Glutamatergic neuron (in vitro differentiated cells): Measurements from ENCODE around the gene SLC36A2. TPM values are rescaled to one million over a fixed set of nuclear protein-coding genes. Genes with fewer than 3 reads are reported as not detected.

Experiments
- DNase-seq: peaks from one replicate; pipeline ENCODE4 v3.0.0; 2022
- H3K27ac Mint-ChIP-seq: one replicate; pipeline ENCODE4 v1.8.0; 2020; ENCODE audit warnings: mild to moderate bottlenecking, mixed read lengths, inconsistent platforms; ENCODE audit not compliant: unreplicated experiment
- H3K27me3 Mint-ChIP-seq: one replicate; pipeline ENCODE4 v1.8.0; 2020; ENCODE audit warnings: mild to moderate bottlenecking, moderate library complexity, mixed read lengths, inconsistent platforms; ENCODE audit not compliant: unreplicated experiment
- H3K36me3 Mint-ChIP-seq: one replicate; pipeline ENCODE4 v1.8.0; 2020; ENCODE audit warnings: mild to moderate bottlenecking, mixed read lengths, inconsistent platforms; ENCODE audit not compliant: unreplicated experiment
- H3K4me1 Mint-ChIP-seq: one replicate; pipeline ENCODE4 v1.8.0; 2020; ENCODE audit warnings: mild to moderate bottlenecking, low read depth, mixed read lengths, inconsistent platforms; ENCODE audit not compliant: unreplicated experiment
- H3K4me3 Mint-ChIP-seq: one replicate; pipeline ENCODE4 v1.8.0; 2020; ENCODE audit warnings: mild to moderate bottlenecking, mixed read lengths, inconsistent platforms; ENCODE audit not compliant: unreplicated experiment
- H3K9me3 Mint-ChIP-seq: one replicate; pipeline ENCODE4 v1.8.0; 2020; ENCODE audit warnings: mild to moderate bottlenecking, moderate library complexity, mixed read lengths, inconsistent platforms; ENCODE audit not compliant: unreplicated experiment
- CTCF ChIP-seq: fragments of 200-600 bp; sonication (generic); IDR thresholded peaks from one replicate; pipeline ENCODE4 v1.5.0; 2021; ENCODE audit not compliant: partially characterized antibody, unreplicated experiment
- total RNA-seq: library from RNA; stranded (reverse); fragmentation: NEBNext Ultra II Directional; extraction: Animal tissue kit (Norgen Biotek cat#: 25700); gene quantifications from one replicate; pipeline ENCODE4 v1.2.1, GENCODE V29; 2021; ENCODE audit not compliant: unreplicated experiment

Gene SLC36A2
- total RNA-seq, 1 donor from 2014 or later: not detected

- H3K9me3 Mint-ChIP-seq: no peaks in the 10 kb centered on the region
- peaks cover 7% of the 10 kb centered on the region for H3K27me3 Mint-ChIP-seq
- no peak for TF ChIP-seq CTCF
- H3K36me3 Mint-ChIP-seq: no peaks in the 10 kb centered on the region
- no peak overlapping the region for H3K27ac Mint-ChIP-seq
- no peak for DNase-seq
- H3K4me1 Mint-ChIP-seq: no peaks in the 10 kb centered on the region
- no peak overlapping the region for H3K4me3 Mint-ChIP-seq
Observed at GRCh38 chr5:151296974-151297373, 50.4 kb downstream of the SLC36A2 start.

- Mint-ChIP-seq H3K9me3 (no peaks in the 10 kb centered on the region), H3K4me1 (no peaks in the 10 kb centered on the region), H3K4me3 (no peak overlapping the region), H3K27me3 (peaks cover 7% of the 10 kb centered on the region), H3K36me3 (no peaks in the 10 kb centered on the region), H3K27ac (no peak overlapping the region)
- no peak for TF ChIP-seq CTCF
- DNase-seq: no peak
Observed at GRCh38 chr5:151296478-151296830, 50.9 kb downstream of the SLC36A2 start.

GRCh38 chr5:151295791-151296477 lies 51.4 kb downstream of the SLC36A2 start:
- no peak overlapping the region for H3K4me3 Mint-ChIP-seq
- no peaks in the 10 kb centered on the region for H3K9me3 Mint-ChIP-seq
- no peaks in the 10 kb centered on the region for H3K36me3 Mint-ChIP-seq
- no peak for DNase-seq
- H3K27me3 Mint-ChIP-seq: peaks cover 7% of the 10 kb centered on the region
- H3K4me1 Mint-ChIP-seq: no peaks in the 10 kb centered on the region
- H3K27ac Mint-ChIP-seq: no peak overlapping the region
- no peak for TF ChIP-seq CTCF

- Mint-ChIP-seq H3K27ac (no peak overlapping the region), H3K9me3 (no peaks in the 10 kb centered on the region), H3K4me3 (no peak overlapping the region), H3K27me3 (peaks cover 7% of the 10 kb centered on the region), H3K4me1 (no peaks in the 10 kb centered on the region), H3K36me3 (no peaks in the 10 kb centered on the region)
- TF ChIP-seq CTCF: no peak
- no peak for DNase-seq
Observed at GRCh38 chr5:151295138-151295537, 52.2 kb downstream of the SLC36A2 start.

- Mint-ChIP-seq H3K4me1 (no peaks in the 10 kb centered on the region), H3K27ac (no peak overlapping the region), H3K9me3 (no peaks in the 10 kb centered on the region), H3K36me3 (no peaks in the 10 kb centered on the region), H3K27me3 (peaks cover 7% of the 10 kb centered on the region), H3K4me3 (no peak overlapping the region)
- DNase-seq: no peak
- TF ChIP-seq CTCF: no peak
Observed at GRCh38 chr5:151293624-151294023, 53.7 kb downstream of the SLC36A2 start.
